HG03108 (cell line): Measurements from ENCODE around the gene TPCN1.

Source experiments
- ATAC-seq: cut with Tn5 transposase; IDR thresholded peaks from one replicate; pipeline ENCODE4 v1.9.1; 2021; ENCODE audit warnings: moderate library complexity; ENCODE audit not compliant: unreplicated experiment

TPCN1 gene

GRCh38 chr12:113278633-113279032 is 57.4 kb downstream of the TPCN1 start:
- ATAC-seq = no peak

GRCh38 chr12:113284751-113285150 is 63.5 kb downstream of the TPCN1 start:
- ATAC-seq = no peak

GRCh38 chr12:113285679-113286610 is 64.7 kb downstream of the TPCN1 start:
- no peak for ATAC-seq

- ATAC-seq = no peak
Measured at GRCh38 chr12:113286712-113287111, 65.4 kb downstream of the TPCN1 start.

GRCh38 chr12:113287146-113287898 is 66.1 kb downstream of the TPCN1 start:
- no peak for ATAC-seq

GRCh38 chr12:113287899-113288282 is 66.6 kb downstream of the TPCN1 start:
- no peak for ATAC-seq

GRCh38 chr12:113289361-113289760 is 68.1 kb downstream of the TPCN1 start:
- no peak for ATAC-seq

GRCh38 chr12:113290506-113290905 is 69.2 kb downstream of the TPCN1 start:
- ATAC-seq = no peak

- no peak for ATAC-seq
Measured at GRCh38 chr12:113291586-113291985, 70.3 kb downstream of the TPCN1 start.

- ATAC-seq = no peak
Measured at GRCh38 chr12:113292091-113292490, 70.8 kb downstream of the TPCN1 start.

- ATAC-seq = no peak
Measured at GRCh38 chr12:113292547-113292946, 71.3 kb downstream of the TPCN1 start.

- no peak for ATAC-seq
Measured at GRCh38 chr12:113293100-113293499, 71.8 kb downstream of the TPCN1 start.

GRCh38 chr12:113295886-113296556 is 74.8 kb downstream of the TPCN1 start:
- no peak for ATAC-seq

GRCh38 chr12:113296557-113297213 is 75.4 kb downstream of the TPCN1 start:
- ATAC-seq = no peak

- no peak for ATAC-seq
Measured at GRCh38 chr12:113297214-113297587, 75.9 kb downstream of the TPCN1 start.

- no peak for ATAC-seq
Measured at GRCh38 chr12:113297621-113298471, 76.6 kb downstream of the TPCN1 start.

GRCh38 chr12:113298472-113298817 is 77.2 kb downstream of the TPCN1 start:
- no peak for ATAC-seq

GRCh38 chr12:113298861-113299545 is 77.7 kb downstream of the TPCN1 start:
- no peak for ATAC-seq

GRCh38 chr12:113299619-113300237 is 78.5 kb downstream of the TPCN1 start:
- no peak for ATAC-seq
